IMR-90 (cell line): Measurements from ENCODE around the gene VDAC1. TPM values are rescaled to one million over a fixed set of nuclear protein-coding genes. Genes with fewer than 3 reads are reported as not detected.

Experiments used
- CTCF ChIP-seq: conservative IDR thresholded peaks from 2 replicates; pipeline ENCODE4 v1.5.1; 2012; ENCODE audit warnings: mild to moderate bottlenecking, low read depth, low read length, improper control_type of control experiment
- polyA plus RNA-seq, 3 experiments: library from polyadenylated mRNA; depleted of rRNA; stranded (reverse); fragments of >200 nt; gene quantifications; 2 replicates each; pipeline ENCODE4 v1.2.3, GENCODE V29; 2012; ENCODE audit warnings: low replicate concordance in 1 of 3
- total RNA-seq: library from RNA; depleted of rRNA; stranded (reverse); fragments of >200 nt; gene quantifications from 2 replicates; pipeline ENCODE4 v1.2.3, GENCODE V29; 2012

VDAC1 gene
- total and polyA plus RNA-seq, 2 of the 4 experiments (the other 2 are of a cell fraction), result 289 to 365 TPM

GRCh38 chr5:134003064-134003816 lies 1.5 kb downstream of the VDAC1 start (continued):
- TF ChIP-seq CTCF, result no peak
